Measurements from ENCODE around the gene IFI6.

IFI6 gene

GRCh38 chr1:27616441-27616840 lies 55.6 kb downstream of the IFI6 start:
- in situ Hi-C loops (cut with MboI; ENCODE audit: low sequenced_read_pairs, unreplicated experiment) = no loop called here
- DNase-seq (ENCODE audit: low spot score) = no peak
- TF ChIP-seq CTCF (IDR thresholded peaks at IDR 0.05; ENCODE audit: borderline replicate concordance, control extremely low read depth, extremely low read depth, insufficient read depth, missing control alignments) = peak; percentile 31
